HPDE6-E6E7 (cell line): ENCODE data around the gene EEF1B2.
"Not testable (repeated sequence)": the region's sequence is repeated elsewhere in the genome, so short reads cannot be mapped to it uniquely, and the experiment has no call there.

Source experiments
- DNase-seq: peaks from one replicate; pipeline ENCODE4 v3.0.0; 2011; ENCODE audit warnings: missing footprints; ENCODE audit errors: extremely low spot score

The EEF1B2 gene

DNA sequence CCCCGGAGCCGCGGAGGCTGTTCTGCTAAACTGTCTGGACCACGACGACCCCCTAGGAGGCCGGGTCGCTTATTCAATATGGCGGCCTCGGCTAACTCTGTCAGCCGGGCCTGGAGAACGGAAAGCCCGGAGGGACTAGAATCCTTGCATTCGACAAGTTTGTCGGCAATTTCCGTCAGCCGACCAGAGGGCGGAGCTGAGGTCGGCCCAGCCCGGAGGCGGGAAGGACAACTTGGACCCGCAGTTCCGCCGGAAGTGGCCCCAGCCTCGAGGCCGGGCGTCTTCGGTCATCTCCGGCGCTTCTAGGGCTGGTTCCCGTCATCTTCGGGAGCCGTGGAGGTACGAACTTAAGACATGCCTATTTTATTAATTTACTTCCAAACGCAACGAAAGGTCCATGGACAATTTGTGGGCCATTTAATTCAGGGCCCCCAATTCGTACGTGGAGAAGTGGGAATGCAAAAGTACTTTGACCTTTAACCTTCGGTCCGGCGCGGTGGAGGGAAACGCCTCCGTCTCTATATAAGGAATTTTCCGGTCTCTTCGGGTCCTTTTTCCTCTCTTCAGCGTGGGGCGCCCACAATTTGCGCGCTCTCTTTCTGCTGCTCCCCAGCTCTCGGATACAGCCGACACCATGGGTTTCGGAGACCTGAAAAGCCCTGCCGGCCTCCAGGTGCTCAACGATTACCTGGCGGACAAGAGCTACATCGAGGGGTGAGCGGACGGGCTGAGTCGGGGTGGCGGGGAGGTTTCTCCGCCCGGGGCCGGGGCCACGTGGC, at the start of gene EEF1B2, which contains the start of gene NDUFS1:
Gene EEF1B2, plus strand, starts transcription at position 550 of the 779 bp plus-strand sequence. Its CDS starts 85 bp downstream, at position 635.
Gene NDUFS1, minus strand, starts transcription at position 99 of the 779 bp plus-strand sequence. CDS start 5,766 bp downstream, outside the sequence.
- DNase-seq = peak; percentile 90

DNA sequence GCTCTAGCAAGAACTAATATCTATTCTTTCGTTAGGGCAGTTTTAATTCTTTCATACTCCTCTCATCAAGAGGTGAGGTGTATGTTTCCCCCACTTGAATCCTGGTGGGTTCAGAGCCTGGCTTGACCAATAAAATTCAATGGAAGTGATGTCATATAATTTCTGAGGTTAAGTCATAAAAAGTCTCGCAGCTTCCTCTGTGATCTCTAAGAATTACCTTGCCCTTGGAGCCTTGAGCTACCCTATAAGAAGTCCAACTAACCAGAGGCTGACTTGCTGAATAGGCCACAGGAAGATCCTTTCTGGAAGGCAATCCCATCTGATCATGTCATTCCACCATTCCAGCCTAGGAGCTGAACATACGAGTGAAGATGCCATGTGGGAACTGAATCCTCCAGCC, 47.6 kb upstream of the EEF1B2 start:
- no peak for DNase-seq

DNA sequence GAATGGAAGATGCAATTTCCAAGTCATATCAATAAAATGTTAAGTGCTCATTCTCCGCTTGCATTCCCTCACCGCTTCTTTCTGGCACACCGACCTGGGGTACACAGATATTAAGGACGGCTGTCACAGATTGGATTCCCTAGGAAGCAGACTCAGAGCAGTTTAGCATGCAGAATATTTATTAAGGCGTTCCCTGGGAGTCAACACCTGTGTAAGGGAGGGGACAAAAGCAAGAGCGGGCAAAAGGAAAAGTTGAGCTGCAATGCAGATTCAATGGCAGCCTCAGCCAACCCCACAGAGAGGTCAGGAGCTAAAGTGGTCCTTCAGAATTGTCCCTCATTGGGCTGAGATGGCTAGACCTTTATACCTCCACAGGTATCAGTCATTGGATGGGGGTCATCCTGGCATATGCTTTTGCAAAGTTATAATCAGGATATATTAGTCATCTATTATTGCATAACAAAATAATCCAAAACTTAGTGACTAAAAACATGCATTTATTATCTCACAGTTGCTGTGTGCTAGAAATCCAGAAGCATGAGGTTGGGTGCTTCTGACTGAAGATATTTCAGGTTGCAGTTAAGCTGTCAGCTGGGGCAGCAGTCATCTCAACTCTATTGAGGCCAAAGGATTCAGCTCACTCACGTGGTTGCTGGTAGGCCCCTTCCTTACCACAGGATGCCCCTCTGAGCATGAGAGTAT, 46.7 kb upstream of the EEF1B2 start:
- no peak for DNase-seq

DNA sequence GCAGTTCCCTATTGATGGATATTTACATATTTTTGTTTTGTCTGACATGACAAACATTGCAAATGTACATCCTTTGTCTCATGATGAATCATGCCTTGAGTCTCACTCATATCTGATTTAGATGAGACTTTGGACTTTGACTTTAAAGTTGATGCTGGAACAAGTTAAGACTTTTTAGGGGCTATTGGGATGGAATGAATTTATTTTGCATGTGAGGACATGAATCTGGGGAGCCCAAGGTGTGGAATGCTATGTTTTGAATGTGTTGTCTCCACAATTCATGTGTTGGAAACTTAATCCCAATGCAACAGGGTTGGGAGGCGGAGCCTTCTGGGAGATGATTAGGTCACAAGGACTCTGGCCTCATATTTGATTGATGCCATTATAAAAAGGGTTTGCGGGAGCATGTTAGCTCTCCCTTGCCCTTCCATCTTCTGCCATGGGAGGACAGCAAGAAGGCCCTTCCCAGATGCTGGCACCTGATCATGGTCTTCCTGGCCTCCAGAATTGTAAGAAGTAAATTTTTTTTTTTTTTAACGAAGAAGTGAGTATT, 44.6 kb upstream of the EEF1B2 start:
- no peak for DNase-seq

DNA sequence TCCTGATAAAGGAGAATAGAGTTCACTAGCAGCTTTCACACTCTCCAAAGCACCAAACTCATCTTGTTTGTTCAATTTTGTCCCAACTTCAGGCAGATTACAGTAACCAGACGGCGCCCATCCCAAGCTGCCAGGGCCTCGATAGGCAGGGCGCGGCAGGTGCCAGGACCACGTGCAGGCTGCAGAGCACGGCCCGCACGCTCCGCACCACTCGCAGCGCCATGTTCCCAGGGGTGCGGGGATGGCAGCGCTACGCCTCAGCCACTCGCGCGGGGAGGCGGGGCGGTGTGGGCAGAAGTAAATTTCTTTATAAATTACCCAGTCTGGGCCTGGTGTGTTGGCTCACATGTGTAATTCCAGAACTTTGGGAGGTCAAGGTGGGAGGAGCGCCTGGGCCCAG, 43.4 kb upstream of the EEF1B2 start:
- DNase-seq = no peak

DNA sequence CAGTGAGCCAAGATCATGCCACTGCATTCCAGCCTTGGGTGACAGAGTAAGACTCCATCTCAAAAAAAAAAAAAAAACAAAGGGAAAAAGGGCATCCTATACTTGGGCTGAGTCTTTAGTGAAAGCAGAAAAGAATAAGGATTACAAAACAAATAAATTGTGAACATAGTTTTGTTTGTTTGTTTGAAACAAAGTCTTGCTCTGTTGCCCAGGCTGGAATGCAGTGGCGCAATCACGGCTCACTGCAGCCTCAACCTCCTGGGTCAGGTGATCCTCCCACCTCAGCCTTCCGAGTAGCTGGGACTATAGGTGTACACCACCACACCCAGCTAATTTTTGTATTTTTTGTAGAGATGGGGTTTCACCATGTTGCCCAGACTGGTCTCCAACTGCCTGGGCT, 37.1 kb upstream of the EEF1B2 start:
- not testable (repeated sequence) for DNase-seq

DNA sequence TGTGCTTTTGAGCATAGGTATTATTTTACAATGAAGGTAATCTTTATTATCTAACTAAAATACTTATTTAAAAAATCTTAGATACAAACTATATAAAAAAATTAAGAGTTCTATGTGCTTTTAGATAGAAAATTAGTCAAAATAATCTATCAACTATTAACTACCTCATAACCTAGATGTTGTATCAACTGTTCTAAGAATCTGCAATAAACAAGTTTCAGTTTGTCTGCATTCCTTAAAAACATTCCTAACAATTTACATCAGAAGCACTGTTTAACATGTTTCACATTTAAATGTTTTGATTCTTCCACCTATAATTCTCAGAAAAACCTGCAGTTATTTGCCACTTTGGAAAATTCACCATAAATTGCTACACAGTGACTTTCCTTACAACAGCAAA, 33.8 kb upstream of the EEF1B2 start:
- DNase-seq = no peak

DNA sequence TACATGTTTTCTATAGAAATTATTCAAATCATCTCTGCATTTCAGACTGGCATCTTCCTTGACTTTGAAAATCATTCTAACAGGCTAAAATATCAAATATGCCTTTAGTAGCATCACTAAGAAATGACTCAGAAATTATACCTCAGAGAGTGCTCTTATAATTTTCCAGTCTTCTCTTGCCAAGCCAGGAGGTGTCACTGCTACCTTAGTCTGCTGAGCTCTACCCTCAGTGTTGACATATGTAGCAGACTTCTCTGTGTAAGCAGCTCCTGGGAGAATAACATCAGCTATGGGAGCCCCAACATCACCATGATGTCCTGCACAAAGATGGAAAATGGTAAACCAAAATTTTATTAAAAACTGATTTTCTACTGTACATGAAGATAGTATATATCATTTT, 32.0 kb upstream of the EEF1B2 start:
- no peak for DNase-seq

DNA sequence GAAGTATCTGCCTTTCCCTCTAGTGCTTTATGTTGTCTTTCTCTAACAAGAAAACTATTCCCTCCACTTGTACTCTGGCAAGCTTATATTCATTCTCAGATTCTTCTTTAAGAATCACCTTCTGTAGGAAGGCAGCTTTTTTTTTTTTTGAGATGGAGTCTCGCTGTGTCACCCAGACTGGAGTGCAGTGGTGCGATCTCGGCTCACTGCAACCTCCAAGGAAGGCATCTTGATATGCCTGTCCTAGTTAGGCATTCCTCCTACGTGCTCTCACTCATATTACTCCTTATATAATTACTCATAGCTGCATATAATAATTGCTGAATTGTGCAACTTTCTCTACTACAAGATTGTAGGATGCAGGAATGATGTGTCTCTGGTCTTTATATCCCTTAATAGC, 16.2 kb upstream of the EEF1B2 start:
- DNase-seq = no peak

DNA sequence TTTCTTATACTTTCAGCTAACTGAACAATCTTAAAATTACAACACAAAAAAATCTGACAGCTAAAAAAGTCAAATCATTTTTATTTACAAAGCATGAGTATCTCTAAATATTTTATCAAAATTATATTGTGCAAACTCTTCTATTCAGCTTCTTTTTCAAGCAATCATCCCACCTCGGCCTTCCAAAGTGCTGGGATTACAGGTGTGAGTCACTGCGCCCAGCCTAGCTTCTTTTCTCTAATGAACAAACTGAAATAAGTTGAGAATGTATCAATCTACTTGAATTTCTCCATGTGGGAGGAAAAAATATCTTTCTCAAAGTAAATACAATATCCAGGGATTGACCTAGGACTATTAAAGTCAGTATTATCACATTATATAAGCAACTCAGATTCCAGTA, 15.3 kb upstream of the EEF1B2 start:
- DNase-seq = no peak

DNA sequence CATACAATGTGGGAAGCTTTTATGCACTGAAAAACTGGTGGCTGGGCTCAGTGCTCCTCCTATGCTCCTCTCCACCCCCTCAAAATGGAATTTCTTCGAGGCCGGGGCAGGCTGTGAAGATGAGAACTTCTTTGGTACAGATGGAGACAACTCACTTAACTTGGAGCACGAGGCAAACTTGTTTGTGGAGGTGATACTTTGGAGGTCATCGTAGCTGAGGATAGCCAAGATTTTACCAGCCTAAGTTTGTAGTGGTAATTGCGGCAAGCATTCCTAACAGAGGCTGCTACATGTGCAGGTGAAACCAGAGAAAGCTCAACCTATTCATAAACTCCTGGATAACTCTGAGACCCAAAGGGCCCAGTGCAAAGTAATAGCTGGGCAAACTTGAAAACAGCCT, 14.0 kb upstream of the EEF1B2 start:
- DNase-seq = no peak

DNA sequence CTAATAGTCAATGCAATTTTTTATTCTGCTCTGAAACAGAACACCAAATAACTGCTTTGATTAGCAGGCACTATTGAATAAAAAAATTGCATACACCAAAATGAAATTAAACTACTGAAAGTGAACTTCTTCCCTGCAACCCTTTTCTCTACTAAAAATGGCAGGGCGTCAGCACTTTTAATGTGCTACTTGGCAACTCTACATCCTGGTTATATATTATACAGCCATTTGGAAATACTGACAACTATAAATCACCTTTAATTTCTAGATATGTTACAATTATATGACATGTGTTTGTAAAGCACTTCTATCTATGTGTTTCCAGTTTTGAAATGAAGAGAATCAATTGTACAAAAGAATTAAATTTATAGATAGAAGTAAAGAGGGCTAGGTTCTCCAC, 10.4 kb upstream of the EEF1B2 start:
- no peak for DNase-seq

DNA sequence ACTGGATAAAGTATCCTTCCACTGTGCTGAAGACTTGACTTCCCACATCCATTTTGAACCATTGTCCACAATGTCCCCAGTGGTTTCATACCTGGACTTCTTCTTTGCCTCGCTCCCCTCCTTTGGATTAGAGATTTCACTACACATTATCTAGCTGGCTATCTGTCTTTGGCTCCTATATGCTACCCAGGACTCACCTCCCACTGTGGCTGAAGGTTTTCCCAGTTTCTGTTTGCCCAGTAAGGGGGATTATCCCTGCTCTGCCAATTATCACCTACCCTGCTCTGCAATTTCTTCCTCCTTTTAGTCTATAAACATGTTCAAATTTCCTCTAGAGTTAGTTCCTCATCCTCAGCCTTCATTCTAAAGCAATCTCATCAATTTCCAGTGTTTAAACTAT, 9.5 kb upstream of the EEF1B2 start:
- no peak for DNase-seq

DNA sequence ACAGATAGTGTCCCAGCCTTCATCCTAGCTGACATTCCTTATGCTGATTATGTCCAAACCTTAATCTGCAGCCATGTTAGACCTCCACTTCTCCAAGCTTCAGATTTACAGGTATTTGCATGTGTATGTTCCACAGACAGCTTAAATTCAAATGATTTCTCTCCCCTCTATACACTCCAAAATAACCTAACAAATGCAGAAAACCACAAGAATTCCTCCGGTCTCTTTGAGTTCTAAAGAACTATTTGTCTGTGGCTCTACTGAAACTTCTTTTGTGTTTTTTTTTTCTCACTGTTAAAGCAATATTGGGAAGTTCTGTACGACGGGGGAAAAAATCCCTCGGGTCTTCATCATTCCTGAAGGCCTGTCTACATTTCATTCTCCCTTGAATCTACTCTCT, 9.1 kb upstream of the EEF1B2 start:
- no peak for DNase-seq

DNA sequence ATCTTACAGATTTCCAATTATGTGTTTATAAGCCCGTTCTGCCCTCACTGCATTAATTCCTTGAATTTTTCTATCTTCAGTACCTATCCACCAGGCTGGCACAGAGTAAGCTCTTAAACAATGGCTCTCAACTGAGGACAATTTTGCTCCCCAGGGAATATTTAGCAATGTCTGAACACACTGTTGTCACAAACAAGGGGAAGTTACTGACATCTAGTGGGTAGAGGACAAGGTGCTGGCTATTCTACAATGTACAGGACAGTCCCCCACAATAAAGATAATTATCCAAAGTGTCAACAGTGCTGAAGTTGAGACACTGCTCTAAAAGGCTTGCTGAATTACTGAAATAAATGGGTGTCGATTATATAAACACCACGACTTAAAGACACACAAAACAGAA, 5.5 kb upstream of the EEF1B2 start:
- DNase-seq = no peak

DNA sequence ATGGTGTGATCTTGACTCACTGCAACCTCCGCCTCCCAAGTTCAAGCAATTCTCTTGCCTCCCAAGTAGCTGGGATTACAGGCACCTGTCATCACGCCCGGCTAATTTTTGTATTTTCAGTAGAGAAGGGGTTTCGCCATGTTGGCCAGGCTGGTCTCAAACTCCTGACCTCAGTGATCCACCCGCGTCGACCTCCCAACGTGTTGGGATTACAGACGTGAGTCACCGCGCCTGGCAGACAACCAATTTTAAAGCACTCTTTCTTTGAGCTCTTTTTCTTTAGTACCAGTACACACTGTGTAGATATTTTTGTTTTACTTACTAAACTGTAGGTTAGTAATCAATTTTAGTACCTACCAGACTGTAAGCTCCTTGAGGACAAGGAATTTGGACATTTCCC, 2.7 kb upstream of the EEF1B2 start:
- DNase-seq = not testable (repeated sequence)

DNA sequence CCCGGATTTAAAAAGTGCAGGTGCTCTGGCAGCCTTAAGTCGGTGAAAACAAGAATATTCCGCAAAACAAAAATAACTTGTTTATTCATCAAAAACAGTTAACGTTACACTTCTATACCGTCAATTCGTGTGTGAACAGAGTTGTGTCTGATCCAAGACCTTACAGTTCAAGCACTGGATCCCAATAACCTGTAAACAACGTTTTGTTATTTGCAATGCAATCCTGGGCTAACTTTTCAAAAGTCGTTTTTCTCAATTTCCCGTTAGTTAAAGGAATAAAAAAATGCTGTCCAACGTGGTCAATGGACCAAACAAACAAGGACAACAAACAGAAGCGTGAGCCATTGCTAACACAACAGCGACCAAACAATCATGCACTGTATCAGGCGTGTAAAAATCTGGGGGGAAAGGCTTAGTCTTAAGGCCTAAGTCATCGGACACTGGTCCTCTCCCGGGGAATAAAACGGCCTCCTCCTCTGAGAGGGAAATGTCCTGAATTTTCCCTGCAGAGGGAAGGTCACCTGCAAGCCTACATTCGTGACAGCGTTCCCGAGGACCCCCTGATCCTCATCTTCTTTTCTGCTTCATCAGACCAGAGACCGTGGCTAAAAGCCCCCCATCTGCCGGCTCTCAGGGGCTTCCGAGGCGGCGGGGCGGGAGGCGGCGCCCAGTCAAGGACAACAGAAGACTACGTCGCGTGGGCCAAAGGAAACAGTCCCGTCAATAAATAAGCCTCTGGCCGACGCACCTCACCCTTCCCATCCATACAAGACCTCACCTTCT, 941 bp upstream of the EEF1B2 start:
- DNase-seq = peak; percentile 10

DNA sequence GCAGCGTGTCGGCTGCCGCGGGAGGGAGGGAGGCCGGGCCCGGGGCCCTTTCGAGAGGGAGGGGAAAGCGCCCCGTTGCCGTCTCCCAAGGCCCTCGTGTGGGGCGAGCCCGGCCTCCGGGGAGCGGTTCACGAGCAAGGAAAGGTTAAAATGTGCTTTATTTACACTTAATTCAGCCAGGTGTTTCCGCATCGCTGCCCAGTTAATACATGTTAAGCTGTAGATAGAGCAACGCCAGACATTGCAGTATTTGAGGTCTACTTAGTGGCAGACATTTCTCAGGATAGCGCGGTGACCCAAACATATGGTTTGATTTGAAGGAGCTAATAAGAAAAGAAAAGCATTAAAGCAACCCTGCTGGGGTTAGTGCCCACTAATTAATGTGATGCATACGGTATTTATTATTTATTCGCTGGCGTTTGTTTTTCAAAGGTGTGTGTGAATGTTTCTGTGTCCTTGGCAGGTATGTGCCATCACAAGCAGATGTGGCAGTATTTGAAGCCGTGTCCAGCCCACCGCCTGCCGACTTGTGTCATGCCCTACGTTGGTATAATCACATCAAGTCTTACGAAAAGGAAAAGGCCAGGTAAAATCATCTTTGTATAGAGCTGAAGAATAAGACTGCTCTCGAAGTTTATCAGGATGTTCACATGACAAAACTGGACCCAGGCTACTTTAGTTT, 571 bp downstream of the EEF1B2 start:
- peak; percentile 40 for DNase-seq

DNA sequence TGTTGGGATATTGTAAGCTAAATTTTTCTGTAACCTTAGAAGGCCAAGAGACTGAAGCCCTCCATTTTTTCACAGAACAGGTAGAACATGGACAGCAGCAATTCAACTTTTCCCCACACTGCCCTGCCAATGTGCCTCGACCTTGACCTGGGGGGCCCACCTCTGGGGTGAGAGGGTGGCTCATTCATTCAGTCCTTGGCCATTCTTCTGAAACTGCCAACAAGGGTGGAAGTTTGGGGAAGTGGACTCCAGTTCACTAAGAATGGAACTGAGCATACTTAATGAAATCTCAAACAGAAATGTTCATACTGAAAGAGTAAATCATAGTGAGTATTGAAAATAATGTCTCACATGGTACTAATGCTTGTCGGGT, 1.1 kb downstream of the EEF1B2 start:
- DNase-seq = no peak

DNA sequence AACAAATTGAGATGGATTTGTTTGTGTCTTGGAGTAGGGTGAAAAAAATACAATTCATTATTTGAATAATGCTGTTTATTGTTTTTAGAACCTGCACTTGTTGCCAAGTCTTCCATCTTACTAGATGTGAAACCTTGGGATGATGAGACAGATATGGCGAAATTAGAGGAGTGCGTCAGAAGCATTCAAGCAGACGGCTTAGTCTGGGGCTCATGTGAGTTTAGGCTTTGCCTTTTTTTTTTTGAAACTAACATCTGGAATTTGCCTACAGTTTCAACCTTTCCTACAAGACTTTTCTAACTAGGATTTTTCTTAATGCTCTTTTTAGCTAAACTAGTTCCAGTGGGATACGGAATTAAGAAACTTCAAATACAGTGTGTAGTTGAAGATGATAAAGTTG, 2.7 kb downstream of the EEF1B2 start:
- DNase-seq = not testable (repeated sequence)

DNA sequence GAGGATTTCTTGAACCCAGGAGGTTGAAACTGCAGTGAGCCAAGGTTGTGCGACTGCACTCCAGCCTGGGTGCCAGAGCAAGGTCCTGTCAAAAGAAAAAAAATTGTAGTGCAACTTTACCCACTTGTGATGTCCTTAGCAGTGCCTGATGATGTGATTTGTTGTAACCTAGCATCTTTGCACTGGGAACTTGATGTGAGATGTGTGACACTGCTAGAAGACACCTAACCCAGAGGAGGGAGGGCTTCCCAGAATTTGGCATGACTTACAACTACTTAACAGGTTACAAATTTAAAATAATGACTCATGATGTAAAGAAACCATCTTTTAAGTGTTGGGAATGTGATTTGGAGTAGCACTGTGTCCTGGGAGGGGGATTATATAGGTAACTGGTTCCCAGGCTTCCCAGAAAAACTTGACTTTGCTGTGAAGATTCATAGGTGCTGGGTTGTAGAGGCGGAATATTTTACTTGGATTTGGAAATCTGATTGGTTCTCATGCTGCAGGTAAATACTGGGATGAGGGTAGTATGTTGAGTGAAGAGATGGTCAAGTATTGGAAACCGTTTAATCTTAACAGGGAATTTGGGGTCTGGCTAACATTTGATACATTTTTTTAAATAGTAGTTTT, 3.7 kb downstream of the EEF1B2 start:
- no peak for DNase-seq
